Astrocyte (in vitro differentiated cells and primary cell): ENCODE measurements around the gene FAM241A. TPM values are rescaled to one million over a fixed set of nuclear protein-coding genes. Genes with fewer than 3 reads are reported as not detected.
"Not testable (repeated sequence)": the region's sequence is repeated elsewhere in the genome, so short reads cannot be mapped to it uniquely, and the experiment has no call there.

Source experiments
- DNase-seq: peaks from one replicate; pipeline ENCODE4 v3.0.0-alpha.2; 2010; ENCODE audit warnings: low read depth
- FAIRE-seq: peaks from 2 replicates; lab custom pipeline; 2011; peaks lifted over from hg19 to GRCh38; lab: Jason Lieb, UNC
- H2AFZ ChIP-seq: 2 replicates; pipeline ENCODE4 v1.6.0; 2012; ENCODE audit warnings: low read depth, low read length, inconsistent platforms
- H3K27ac ChIP-seq: 2 replicates; pipeline ENCODE4 v1.5.1; 2011; ENCODE audit warnings: low read depth, low read length, inconsistent platforms
- H3K27me3 ChIP-seq: 2 replicates; pipeline ENCODE4 v1.6.0; 2011; ENCODE audit warnings: low read length, inconsistent platforms; ENCODE audit not compliant: insufficient read depth
- H3K36me3 ChIP-seq: 2 replicates; pipeline ENCODE4 v1.5.1; 2011; ENCODE audit warnings: low read length, inconsistent platforms; ENCODE audit not compliant: insufficient read depth
- H3K4me1 ChIP-seq: 2 replicates; pipeline ENCODE4 v1.5.1; 2011; ENCODE audit warnings: low read length, inconsistent platforms; ENCODE audit not compliant: insufficient read depth
- H3K4me2 ChIP-seq: 2 replicates; pipeline ENCODE4 v1.6.0; 2012; ENCODE audit warnings: low read length, inconsistent platforms
- H3K4me3 ChIP-seq: 2 replicates; pipeline ENCODE4 v1.5.1; 2011; ENCODE audit warnings: low read depth, mild to moderate bottlenecking, low read length, inconsistent platforms; ENCODE audit not compliant: insufficient read depth
- H3K79me2 ChIP-seq: 2 replicates; pipeline ENCODE4 v1.6.0; 2012; ENCODE audit warnings: mild to moderate bottlenecking, low read length, inconsistent platforms; ENCODE audit not compliant: insufficient read depth
- H3K9ac ChIP-seq: 2 replicates; pipeline ENCODE4 v1.6.0; 2012; ENCODE audit warnings: mild to moderate bottlenecking, low read length, inconsistent platforms
- H3K9me3 ChIP-seq: 2 replicates; pipeline ENCODE4 v1.5.1; 2012; ENCODE audit warnings: low read depth, mild to moderate bottlenecking, low read length, inconsistent platforms; ENCODE audit not compliant: insufficient read depth
- H4K20me1 ChIP-seq: 2 replicates; pipeline ENCODE4 v1.6.0; 2012; ENCODE audit warnings: low read length, inconsistent platforms; ENCODE audit not compliant: insufficient read depth
- H3K27ac Mint-ChIP-seq: one replicate; pipeline ENCODE4 v1.8.0; 2021; ENCODE audit warnings: mild to moderate bottlenecking, mixed read lengths; ENCODE audit not compliant: unreplicated experiment
- H3K27me3 Mint-ChIP-seq: one replicate; pipeline ENCODE4 v1.8.0; 2021; ENCODE audit warnings: low read depth, mixed read lengths; ENCODE audit not compliant: unreplicated experiment
- H3K36me3 Mint-ChIP-seq: one replicate; pipeline ENCODE4 v1.8.0; 2021; ENCODE audit warnings: low read depth, mixed read lengths; ENCODE audit not compliant: unreplicated experiment
- H3K4me1 Mint-ChIP-seq: one replicate; pipeline ENCODE4 v1.8.0; 2021; ENCODE audit warnings: low read depth, mixed read lengths; ENCODE audit not compliant: unreplicated experiment
- H3K4me3 Mint-ChIP-seq: one replicate; pipeline ENCODE4 v1.8.0; 2021; ENCODE audit warnings: mild to moderate bottlenecking, moderate library complexity, mixed read lengths; ENCODE audit not compliant: unreplicated experiment
- H3K9me3 Mint-ChIP-seq: one replicate; pipeline ENCODE4 v1.8.0; 2021; ENCODE audit warnings: mild to moderate bottlenecking, mixed read lengths; ENCODE audit not compliant: unreplicated experiment
- CTCF ChIP-seq: IDR thresholded peaks from 2 replicates; pipeline ENCODE4 v1.5.1; 2011; ENCODE audit warnings: low read depth, mild to moderate bottlenecking, inconsistent platforms, low read length, moderate library complexity; ENCODE audit not compliant: insufficient read depth
- EZH2 ChIP-seq: IDR thresholded peaks from 2 replicates; pipeline ENCODE4 v1.6.1; 2012; ENCODE audit warnings: mild to moderate bottlenecking, low read length, inconsistent platforms; ENCODE audit not compliant: insufficient read depth
- total RNA-seq: library from RNA; stranded (reverse); gene quantifications from 2 replicates; pipeline ENCODE4 v1.2.1, GENCODE V29; 2021

FAM241A gene
- total RNA-seq, 1 donor from 2014 or later = 1.7 TPM

- Histone ChIP-seq H3K27me3 (no peaks in the 10 kb centered on the region), H3K79me2 (no peaks in the 10 kb centered on the region), H3K4me2 (no peak overlapping the region), H3K4me1 (no peaks in the 10 kb centered on the region), H2AFZ (no peak overlapping the region), H3K4me3 (no peak overlapping the region), H3K9me3 (no peaks in the 10 kb centered on the region), H3K27ac (no peak overlapping the region), H3K36me3 (no peaks in the 10 kb centered on the region), H4K20me1 (no peaks in the 10 kb centered on the region), H3K9ac (no peak overlapping the region)
- peak overlapping the region; percentile 71 for H3K27ac Mint-ChIP-seq
- TF ChIP-seq CTCF = no peak
- TF ChIP-seq EZH2 = no peak
- no peaks in the 10 kb centered on the region for H3K27me3 Mint-ChIP-seq
- FAIRE-seq (no peak), DNase-seq (no peak)
- no peaks in the 10 kb centered on the region for H3K36me3 Mint-ChIP-seq
- H3K9me3 Mint-ChIP-seq = no peaks in the 10 kb centered on the region
- H3K4me3 Mint-ChIP-seq = no peak overlapping the region
- H3K4me1 Mint-ChIP-seq = peaks cover 30% of the 10 kb centered on the region
Observed at GRCh38 chr4:112167794-112168193, 22.5 kb downstream of the FAM241A start.

GRCh38 chr4:112168719-112169500 lies 23.7 kb downstream of the FAM241A start:
- no peak overlapping the region for H3K9ac ChIP-seq
- no peak for TF ChIP-seq CTCF
- Mint-ChIP-seq H3K4me1 (peaks cover 32% of the 10 kb centered on the region), H3K9me3 (no peaks in the 10 kb centered on the region), H3K4me3 (no peak overlapping the region), H3K27ac (peak overlapping the region; percentile 85), H3K36me3 (no peaks in the 10 kb centered on the region), H3K27me3 (no peaks in the 10 kb centered on the region)
- H3K27ac ChIP-seq = no peak overlapping the region
- H3K27me3 ChIP-seq = no peaks in the 10 kb centered on the region
- no peaks in the 10 kb centered on the region for H3K9me3 ChIP-seq
- no peak overlapping the region for H3K4me3 ChIP-seq
- no peaks in the 10 kb centered on the region for H4K20me1 ChIP-seq
- H3K36me3 ChIP-seq = no peaks in the 10 kb centered on the region
- DNase-seq (no peak), FAIRE-seq (no peak)
- no peaks in the 10 kb centered on the region for H3K4me1 ChIP-seq
- no peak overlapping the region for H2AFZ ChIP-seq
- H3K79me2 ChIP-seq = no peaks in the 10 kb centered on the region
- H3K4me2 ChIP-seq = no peak overlapping the region

GRCh38 chr4:112170451-112170993 lies 25.3 kb downstream of the FAM241A start:
- H3K4me3 ChIP-seq = no peak overlapping the region
- H3K9me3 ChIP-seq = no peaks in the 10 kb centered on the region
- H3K27ac ChIP-seq = peak overlapping the region; percentile 40
- H2AFZ ChIP-seq = peak overlapping the region; percentile 24
- H3K27me3 Mint-ChIP-seq = no peaks in the 10 kb centered on the region
- no peak overlapping the region for H3K9ac ChIP-seq
- no peaks in the 10 kb centered on the region for H4K20me1 ChIP-seq
- H3K27me3 ChIP-seq = no peaks in the 10 kb centered on the region
- DNase-seq (peak; percentile 68), FAIRE-seq (peak; percentile 94)
- no peaks in the 10 kb centered on the region for H3K9me3 Mint-ChIP-seq
- TF ChIP-seq EZH2 (no peak), CTCF (no peak)
- H3K27ac Mint-ChIP-seq = peak overlapping the region; percentile 95
- H3K36me3 ChIP-seq = no peaks in the 10 kb centered on the region
- no peaks in the 10 kb centered on the region for H3K79me2 ChIP-seq
- H3K4me1 ChIP-seq = no peaks in the 10 kb centered on the region
- H3K4me1 Mint-ChIP-seq = peaks cover 34% of the 10 kb centered on the region
- no peaks in the 10 kb centered on the region for H3K36me3 Mint-ChIP-seq
- peak overlapping the region; percentile 7 for H3K4me2 ChIP-seq
- H3K4me3 Mint-ChIP-seq = no peak overlapping the region

GRCh38 chr4:112171051-112171763 lies 26.0 kb downstream of the FAM241A start:
- not testable (repeated sequence) for H3K4me1 ChIP-seq, H3K36me3 Mint-ChIP-seq, H3K27me3 Mint-ChIP-seq, H3K4me3 ChIP-seq, H3K9ac ChIP-seq, H3K4me3 Mint-ChIP-seq, H3K36me3 ChIP-seq, FAIRE-seq, H4K20me1 ChIP-seq, H3K27me3 ChIP-seq, H3K9me3 Mint-ChIP-seq, H3K27ac ChIP-seq, DNase-seq, H3K9me3 ChIP-seq, H3K79me2 ChIP-seq
- peak overlapping the region; percentile 95 for H3K27ac Mint-ChIP-seq
- peak overlapping the region; percentile 24 for H2AFZ ChIP-seq
- H3K4me1 Mint-ChIP-seq = peaks cover 34% of the 10 kb centered on the region
- peak overlapping the region; percentile 7 for H3K4me2 ChIP-seq
